ENCODE results near the gene GSC. TPM values are rescaled to one million over a fixed set of nuclear protein-coding genes. Genes with fewer than 3 reads are reported as not detected.

GSC gene
- polyA plus RNA-seq, 1 experiment: not detected

- ChIA-PET POLR2A (no interaction called here), CTCF (no interaction called here)
- TF ChIP-seq CTCF (IDR thresholded peaks at IDR 0.05; ENCODE audit: insufficient read depth, low read depth, low read length): no peak
- Histone ChIP-seq H3K4me3 (ENCODE audit: low read depth, low read length) (no peak overlapping the region), H3K27me3 (ENCODE audit: control insufficient read depth, insufficient read depth, low read length) (no peaks in the 10 kb centered on the region), H3K36me3 (ENCODE audit: control insufficient read depth, insufficient read depth, low read length) (no peaks in the 10 kb centered on the region)
- DNase-seq (ENCODE audit: low read depth): no peak
Measured at GRCh38 chr14:94797887-94798286, 28.0 kb upstream of the GSC start.

GRCh38 chr14:94796278-94796677 lies 26.4 kb upstream of the GSC start:
- ChIA-PET POLR2A (no interaction called here), CTCF (no interaction called here)
- DNase-seq (ENCODE audit: low read depth): no peak
- Histone ChIP-seq H3K27me3 (ENCODE audit: control insufficient read depth, insufficient read depth, low read length) (no peaks in the 10 kb centered on the region), H3K36me3 (ENCODE audit: control insufficient read depth, insufficient read depth, low read length) (no peaks in the 10 kb centered on the region), H3K4me3 (ENCODE audit: low read depth, low read length) (no peak overlapping the region)
- no peak for TF ChIP-seq CTCF (IDR thresholded peaks at IDR 0.05; ENCODE audit: insufficient read depth, low read depth, low read length)

- ChIA-PET POLR2A (no interaction called here), CTCF (interaction anchor here (1.0 kb wide), 1 partner anchor 27 kb away, joined by 3 read pairs; no protein-coding TSS in a partner anchor)
- DNase-seq (ENCODE audit: low read depth): no peak
- Histone ChIP-seq H3K4me3 (ENCODE audit: low read depth, low read length) (no peak overlapping the region), H3K27me3 (ENCODE audit: control insufficient read depth, insufficient read depth, low read length) (no peaks in the 10 kb centered on the region), H3K36me3 (ENCODE audit: control insufficient read depth, insufficient read depth, low read length) (no peaks in the 10 kb centered on the region)
- no peak for TF ChIP-seq CTCF (IDR thresholded peaks at IDR 0.05; ENCODE audit: insufficient read depth, low read depth, low read length)
Measured at GRCh38 chr14:94795372-94795771, 25.5 kb upstream of the GSC start.

GRCh38 chr14:94793901-94794300 lies 24.0 kb upstream of the GSC start:
- CTCF ChIA-PET: no interaction called here
- no peak for DNase-seq (ENCODE audit: low read depth)
- POLR2A ChIA-PET: no interaction called here
- H3K27me3 ChIP-seq (ENCODE audit: control insufficient read depth, insufficient read depth, low read length): no peaks in the 10 kb centered on the region
- H3K4me3 ChIP-seq (ENCODE audit: low read depth, low read length): no peak overlapping the region
- H3K36me3 ChIP-seq (ENCODE audit: control insufficient read depth, insufficient read depth, low read length): no peaks in the 10 kb centered on the region
- TF ChIP-seq CTCF (IDR thresholded peaks at IDR 0.05; ENCODE audit: insufficient read depth, low read depth, low read length): no peak

GRCh38 chr14:94787655-94788054 lies 17.7 kb upstream of the GSC start:
- CTCF ChIA-PET: no interaction called here
- no peak for DNase-seq (ENCODE audit: low read depth)
- H3K27me3 ChIP-seq (ENCODE audit: control insufficient read depth, insufficient read depth, low read length): no peaks in the 10 kb centered on the region
- POLR2A ChIA-PET: no interaction called here
- no peak for TF ChIP-seq CTCF (IDR thresholded peaks at IDR 0.05; ENCODE audit: insufficient read depth, low read depth, low read length)
- no peak overlapping the region for H3K4me3 ChIP-seq (ENCODE audit: low read depth, low read length)
- no peaks in the 10 kb centered on the region for H3K36me3 ChIP-seq (ENCODE audit: control insufficient read depth, insufficient read depth, low read length)

Data from BJ (cell line).